Measurements from ENCODE around the gene TMC4.
A peak's percentile ranks its signal among the peaks of the same experiment; 100 is the strongest.

TMC4 gene

GRCh38 chr19:54191011-54191810 lies 18.3 kb upstream of the TMC4 start, which contains the start of gene TSEN34:
TSEN34 (plus strand) TSS chr19:54191308; CDS start chr19:54191365, 57 bp downstream.
- peaks cover 3% of the 10 kb centered on the region; the same call in 1 of the 2 replicates for H3K79me2 ChIP-seq (ENCODE audit: insufficient read depth, low read depth)
- peak within 1 kb of the TSS; percentile 94 for H3K27ac ChIP-seq
- peaks cover 18% of the 10 kb centered on the region for H3K4me1 ChIP-seq (ENCODE audit: low read depth, poor library complexity, severe bottlenecking)

GRCh38 chr19:54190503-54191010 lies 17.6 kb upstream of the TMC4 start:
- Histone ChIP-seq H2AFZ (ENCODE audit: low read depth) (peak overlapping the region; percentile 70), H4K20me1 (ENCODE audit: insufficient read depth) (no peaks in the 10 kb centered on the region), H3K4me1 (ENCODE audit: low read depth, poor library complexity, severe bottlenecking) (peaks cover 18% of the 10 kb centered on the region), H3K79me2 (ENCODE audit: insufficient read depth, low read depth) (peaks cover 3% of the 10 kb centered on the region; the same call in 1 of the 2 replicates), H3K9ac (peak overlapping the region; percentile 93), H3K4me3 (IDR thresholded peaks at IDR 0.05; ENCODE audit: insufficient read depth, low read depth, low read length) (no peak overlapping the region), H3K36me3 (ENCODE audit: insufficient read depth) (no peaks in the 10 kb centered on the region), H3K4me2 (no peak overlapping the region), H3K27ac (peak overlapping the region; percentile 94), H3K27me3 (ENCODE audit: insufficient read depth, low read depth) (no peaks in the 10 kb centered on the region)
- TF ChIP-seq, protein P1, sequence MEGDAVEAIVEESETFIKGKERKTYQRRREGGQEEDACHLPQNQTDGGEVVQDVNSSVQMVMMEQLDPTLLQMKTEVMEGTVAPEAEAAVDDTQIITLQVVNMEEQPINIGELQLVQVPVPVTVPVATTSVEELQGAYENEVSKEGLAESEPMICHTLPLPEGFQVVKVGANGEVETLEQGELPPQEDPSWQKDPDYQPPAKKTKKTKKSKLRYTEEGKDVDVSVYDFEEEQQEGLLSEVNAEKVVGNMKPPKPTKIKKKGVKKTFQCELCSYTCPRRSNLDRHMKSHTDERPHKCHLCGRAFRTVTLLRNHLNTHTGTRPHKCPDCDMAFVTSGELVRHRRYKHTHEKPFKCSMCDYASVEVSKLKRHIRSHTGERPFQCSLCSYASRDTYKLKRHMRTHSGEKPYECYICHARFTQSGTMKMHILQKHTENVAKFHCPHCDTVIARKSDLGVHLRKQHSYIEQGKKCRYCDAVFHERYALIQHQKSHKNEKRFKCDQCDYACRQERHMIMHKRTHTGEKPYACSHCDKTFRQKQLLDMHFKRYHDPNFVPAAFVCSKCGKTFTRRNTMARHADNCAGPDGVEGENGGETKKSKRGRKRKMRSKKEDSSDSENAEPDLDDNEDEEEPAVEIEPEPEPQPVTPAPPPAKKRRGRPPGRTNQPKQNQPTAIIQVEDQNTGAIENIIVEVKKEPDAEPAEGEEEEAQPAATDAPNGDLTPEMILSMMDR (conservative IDR thresholded peaks at IDR 0.05; ENCODE audit: low read depth, low read length) = no peak

More at GRCh38 chr19:54191011-54191810, 18.3 kb upstream of the TMC4 start, which contains the start of gene TSEN34:
- Histone ChIP-seq H4K20me1 (ENCODE audit: insufficient read depth) (no peaks in the 10 kb centered on the region), H3K36me3 (ENCODE audit: insufficient read depth) (no peaks in the 10 kb centered on the region), H3K4me3 (IDR thresholded peaks at IDR 0.05; ENCODE audit: insufficient read depth, low read depth, low read length) (no peak within 1 kb of the TSS), H3K9ac (peak within 1 kb of the TSS; percentile 93), H2AFZ (ENCODE audit: low read depth) (peak within 1 kb of the TSS; percentile 70), H3K27me3 (ENCODE audit: insufficient read depth, low read depth) (no peaks in the 10 kb centered on the region), H3K4me2 (peak within 1 kb of the TSS; percentile 95)
- TF ChIP-seq, protein P1 (conservative IDR thresholded peaks at IDR 0.05; ENCODE audit: low read depth, low read length) = no peak

DNA sequence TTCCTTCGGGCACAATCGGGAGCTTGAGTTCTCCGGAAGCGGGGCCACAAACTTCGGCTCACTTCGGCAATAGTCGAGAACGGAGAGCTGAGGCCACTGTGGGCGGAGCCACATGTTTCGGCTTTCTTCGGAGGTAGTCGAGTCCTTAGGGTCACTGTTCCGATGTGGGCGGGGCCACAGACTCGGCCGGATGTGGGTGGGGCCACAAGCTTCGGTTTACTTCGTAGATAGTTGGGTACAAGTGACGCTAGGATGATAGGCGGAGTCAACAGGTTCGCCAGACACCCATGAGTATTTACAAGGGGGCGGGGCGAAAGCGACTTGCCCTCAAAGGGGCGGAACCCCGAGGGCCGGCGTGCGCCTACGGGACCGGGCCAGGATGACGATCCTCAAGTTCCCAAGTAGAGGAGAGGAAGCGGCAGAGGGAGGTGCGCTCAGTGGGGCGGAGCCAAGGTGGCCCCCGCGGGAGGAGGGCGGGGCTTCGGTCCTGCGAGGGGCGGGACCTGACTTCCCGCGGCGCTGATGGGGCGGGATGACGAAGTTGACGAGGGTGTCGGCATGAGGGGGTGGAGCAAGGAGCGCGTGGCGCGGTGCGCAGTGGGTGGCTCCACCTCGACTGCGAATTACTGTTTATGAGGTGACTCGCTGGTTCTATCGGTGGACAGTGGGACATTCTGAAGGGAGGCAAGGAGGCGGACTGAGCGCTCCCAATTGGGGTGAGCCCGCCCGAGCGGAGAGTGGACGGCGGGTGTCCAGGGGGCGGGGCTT lies 17.0 kb upstream of the TMC4 start:
- H3K79me2 ChIP-seq (ENCODE audit: insufficient read depth, low read depth) = peaks cover 3% of the 10 kb centered on the region; the same call in 1 of the 2 replicates
- TF ChIP-seq, protein P1 (conservative IDR thresholded peaks at IDR 0.05; ENCODE audit: low read depth, low read length) = no peak
- peaks cover 18% of the 10 kb centered on the region for H3K4me1 ChIP-seq (ENCODE audit: low read depth, poor library complexity, severe bottlenecking)

GRCh38 chr19:54189145-54189734 lies 16.3 kb upstream of the TMC4 start, which contains the start of gene MBOAT7:
MBOAT7 (minus strand) TSS chr19:54189580; CDS start chr19:54188508, 1,072 bp downstream.
- Histone ChIP-seq H3K27me3 (ENCODE audit: insufficient read depth, low read depth) (no peaks in the 10 kb centered on the region), H3K36me3 (ENCODE audit: insufficient read depth) (no peaks in the 10 kb centered on the region), H3K4me1 (ENCODE audit: low read depth, poor library complexity, severe bottlenecking) (peaks cover 18% of the 10 kb centered on the region), H3K4me3 (IDR thresholded peaks at IDR 0.05; ENCODE audit: insufficient read depth, low read depth, low read length) (no peak within 1 kb of the TSS), H4K20me1 (ENCODE audit: insufficient read depth) (no peaks in the 10 kb centered on the region), H3K9ac (peak within 1 kb of the TSS; percentile 93), H3K4me2 (peak within 1 kb of the TSS; percentile 90), H3K27ac (peak within 1 kb of the TSS; percentile 94), H2AFZ (ENCODE audit: low read depth) (peak within 1 kb of the TSS; percentile 70), H3K79me2 (ENCODE audit: insufficient read depth, low read depth) (peaks cover 3% of the 10 kb centered on the region; the same call in 1 of the 2 replicates)
- TF ChIP-seq, protein P1 (conservative IDR thresholded peaks at IDR 0.05; ENCODE audit: low read depth, low read length) = no peak; the same call in 1 of the 2 replicates

More for the DNA sequence above, 17.0 kb upstream of the TMC4 start:
- H3K4me2 ChIP-seq = no peak overlapping the region
- H3K27me3 ChIP-seq (ENCODE audit: insufficient read depth, low read depth) = no peaks in the 10 kb centered on the region
- H3K4me3 ChIP-seq (IDR thresholded peaks at IDR 0.05; ENCODE audit: insufficient read depth, low read depth, low read length) = no peak overlapping the region
- H3K27ac ChIP-seq = peak overlapping the region; percentile 94
- H3K9ac ChIP-seq = peak overlapping the region; percentile 93
- peak overlapping the region; percentile 70 for H2AFZ ChIP-seq (ENCODE audit: low read depth)
- H3K36me3 ChIP-seq (ENCODE audit: insufficient read depth) = no peaks in the 10 kb centered on the region
- no peaks in the 10 kb centered on the region for H4K20me1 ChIP-seq (ENCODE audit: insufficient read depth)
